Testis (tissue), 3 donors: ENCODE measurements around the gene ZBTB20. TPM values are rescaled to one million over a fixed set of nuclear protein-coding genes. Genes with fewer than 3 reads are reported as not detected.

Source experiments
- DNase-seq: peaks from one replicate; pipeline ENCODE4 v3.0.0-alpha.2; 2019
- H3K27ac ChIP-seq, 2 donors: fragments of 200-600 bp; sonication (generic); one replicate each; pipeline ENCODE4 v1.5.1; 2019
- H3K27me3 ChIP-seq: fragments of 200-600 bp; sonication (generic); one replicate; pipeline ENCODE4 v1.5.1; 2019
- H3K36me3 ChIP-seq: fragments of 200-600 bp; sonication (generic); one replicate; pipeline ENCODE4 v1.5.1; 2017; ENCODE audit warnings: low read depth; ENCODE audit errors: missing control alignments
- H3K4me1 ChIP-seq: fragments of 200-600 bp; sonication (generic); one replicate; pipeline ENCODE4 v1.5.1; 2019
- H3K4me3 ChIP-seq, 2 donors: fragments of 200-600 bp; sonication (generic); one replicate each; pipeline ENCODE4 v1.5.1; 2017 to 2019
- H3K9me3 ChIP-seq: fragments of 200-600 bp; sonication (generic); one replicate; pipeline ENCODE4 v1.5.1; 2017
- POLR2A ChIP-seq: fragments of 450-650 bp; IDR thresholded peaks from one replicate; pipeline ENCODE4 v1.6.1; 2017; ENCODE audit warnings: antibody characterized with exemption, mild to moderate bottlenecking, moderate library complexity
- WGBS, 2 donors: methylation state at CpG; one replicate each; pipeline ENCODE4 v1.1.5; 2018; 5-methylcytosine and 5-hydroxymethylcytosine counted together
- intact Hi-C: fragments of 100-400 bp; cut with DNase I; formaldehyde crosslinking; loops from one replicate; pipeline ENCODE4 v1.15.1; 2023; ENCODE audit warnings: low total_unique reads
- polyA plus RNA-seq: library from polyadenylated mRNA; stranded (reverse); fragments of 350-450 nt; fragmentation: Illumina TruSeq; extraction: RNeasy Lipid Tissue Mini Kit (QIAGEN cat#74804); gene quantifications from one replicate; pipeline ENCODE4 v1.2.3, GENCODE V29; 2014; ENCODE audit warnings: low read depth, low replicate concordance; ENCODE audit not compliant: insufficient read depth
- total RNA-seq, 2 donors: library from RNA; depleted of rRNA; stranded (reverse); fragments of >200 nt; gene quantifications; one replicate each; pipeline ENCODE4 v1.2.3, GENCODE V29; 2016
- TF ChIP-seq, protein P1 (sequence below), 3 experiments: fragments of 450-650 bp in 2 of 3; fragments of 200-600 bp in 1 of 3; sonication (generic) in 1 of 3; IDR thresholded peaks; one replicate each; pipeline ENCODE4 v1.5.1; 2016 to 2019; ENCODE audit warnings: antibody characterized with exemption in 3 of 3, mild to moderate bottlenecking in 2 of 3, moderate library complexity in 1 of 3

The ZBTB20 gene
- total and polyA plus RNA-seq, 3 donors from 2014 or later, result 36.8 to 179 (median 126) TPM

DNA sequence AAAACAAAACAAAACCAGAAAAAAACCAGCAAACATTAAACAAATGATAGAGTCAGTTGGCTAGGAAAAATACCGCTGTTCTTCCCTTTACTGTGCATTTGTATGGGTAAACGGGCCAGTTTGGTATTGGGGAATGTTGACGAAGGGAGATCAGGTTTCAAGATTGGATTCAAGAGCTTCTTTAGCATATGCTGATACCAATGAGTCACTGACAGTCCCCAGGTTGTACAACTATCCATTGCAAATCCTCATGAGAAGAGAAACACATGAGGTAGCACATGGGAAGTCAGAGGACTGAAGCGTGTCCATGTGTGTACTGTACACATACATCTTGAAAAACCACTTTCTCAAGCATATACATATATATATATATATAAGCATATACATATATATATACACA, 827.6 kb downstream of the ZBTB20 start:
- TF ChIP-seq, protein P1, sequence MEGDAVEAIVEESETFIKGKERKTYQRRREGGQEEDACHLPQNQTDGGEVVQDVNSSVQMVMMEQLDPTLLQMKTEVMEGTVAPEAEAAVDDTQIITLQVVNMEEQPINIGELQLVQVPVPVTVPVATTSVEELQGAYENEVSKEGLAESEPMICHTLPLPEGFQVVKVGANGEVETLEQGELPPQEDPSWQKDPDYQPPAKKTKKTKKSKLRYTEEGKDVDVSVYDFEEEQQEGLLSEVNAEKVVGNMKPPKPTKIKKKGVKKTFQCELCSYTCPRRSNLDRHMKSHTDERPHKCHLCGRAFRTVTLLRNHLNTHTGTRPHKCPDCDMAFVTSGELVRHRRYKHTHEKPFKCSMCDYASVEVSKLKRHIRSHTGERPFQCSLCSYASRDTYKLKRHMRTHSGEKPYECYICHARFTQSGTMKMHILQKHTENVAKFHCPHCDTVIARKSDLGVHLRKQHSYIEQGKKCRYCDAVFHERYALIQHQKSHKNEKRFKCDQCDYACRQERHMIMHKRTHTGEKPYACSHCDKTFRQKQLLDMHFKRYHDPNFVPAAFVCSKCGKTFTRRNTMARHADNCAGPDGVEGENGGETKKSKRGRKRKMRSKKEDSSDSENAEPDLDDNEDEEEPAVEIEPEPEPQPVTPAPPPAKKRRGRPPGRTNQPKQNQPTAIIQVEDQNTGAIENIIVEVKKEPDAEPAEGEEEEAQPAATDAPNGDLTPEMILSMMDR (IDR thresholded peaks at IDR 0.05), result no peak
- TF ChIP-seq POLR2A, result no peak
- 85 to 88% methylated on average over 4 of the region's 4 CpGs for WGBS, 2 donors
- H3K36me3 ChIP-seq, result no peaks in the 10 kb centered on the region

DNA sequence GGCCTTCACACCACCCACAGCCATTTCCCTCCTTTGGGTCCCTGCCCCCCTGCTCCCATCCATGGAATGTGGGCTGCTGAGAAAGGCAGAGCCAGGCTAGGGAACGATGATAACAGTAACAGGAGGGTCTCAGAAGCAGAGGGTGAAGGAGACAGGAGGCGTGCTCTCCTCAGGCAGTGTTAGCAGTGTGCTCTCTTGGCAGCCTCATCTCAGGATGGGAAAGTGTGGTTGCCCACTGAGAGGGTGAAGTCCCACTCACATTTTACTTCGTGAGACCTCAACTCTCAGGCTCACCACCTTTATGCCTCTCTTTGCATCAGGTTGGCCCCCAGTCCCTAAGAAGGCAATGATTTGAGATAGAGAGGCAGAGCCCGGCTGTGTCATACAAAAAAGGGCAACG, 828.8 kb downstream of the ZBTB20 start:
- TF ChIP-seq, protein P1 (IDR thresholded peaks at IDR 0.05), result no peak
- TF ChIP-seq POLR2A, result no peak
- intact Hi-C loops, result no loop called here
- Histone ChIP-seq H3K27me3 (no peaks in the 10 kb centered on the region), H3K27ac (no peak overlapping the region), H3K9me3 (no peaks in the 10 kb centered on the region), H3K36me3 (no peaks in the 10 kb centered on the region), H3K4me1 (no peaks in the 10 kb centered on the region), H3K4me3 (no peak overlapping the region)
- DNase-seq, result no peak
- WGBS, 2 donors, result 93 to 94% methylated on average over 5 of the region's 5 CpGs

More for the DNA sequence above, 827.6 kb downstream of the ZBTB20 start:
- no peak for DNase-seq
- Histone ChIP-seq H3K27ac (no peak overlapping the region), H3K27me3 (no peaks in the 10 kb centered on the region), H3K9me3 (no peaks in the 10 kb centered on the region), H3K4me3 (no peak overlapping the region), H3K4me1 (no peaks in the 10 kb centered on the region)
- intact Hi-C loops, result no loop called here

DNA sequence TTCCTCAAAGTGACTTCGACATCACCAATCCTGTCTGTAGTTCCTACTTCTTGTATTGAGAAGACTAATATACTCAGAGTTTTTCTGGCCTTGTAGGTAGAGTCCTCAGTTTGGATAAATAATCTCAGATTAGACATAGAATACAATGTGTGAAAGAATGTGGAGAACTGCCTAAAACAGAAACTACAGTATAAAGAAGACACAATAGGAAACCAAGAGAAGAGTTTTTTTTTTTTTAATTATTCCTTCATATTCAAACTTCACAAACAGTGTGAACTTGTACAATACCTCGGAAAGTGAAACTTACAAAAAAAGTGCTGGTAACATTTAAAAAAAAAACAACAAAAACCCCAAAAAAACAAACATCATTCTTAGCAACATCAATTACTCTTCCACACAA, 832.8 kb downstream of the ZBTB20 start:
- H3K27me3 ChIP-seq, result no peaks in the 10 kb centered on the region
- no peak overlapping the region for H3K4me3 ChIP-seq
- intact Hi-C loops, result no loop called here
- DNase-seq, result no peak
- no peak for TF ChIP-seq POLR2A
- TF ChIP-seq, protein P1 (IDR thresholded peaks at IDR 0.05), result no peak
- H3K4me1 ChIP-seq, result no peaks in the 10 kb centered on the region
- H3K36me3 ChIP-seq, result no peaks in the 10 kb centered on the region
- no peaks in the 10 kb centered on the region for H3K9me3 ChIP-seq
- WGBS, 2 donors, result 91% methylated on average over 2 of the region's 2 CpGs
- H3K27ac ChIP-seq, result no peak overlapping the region

DNA sequence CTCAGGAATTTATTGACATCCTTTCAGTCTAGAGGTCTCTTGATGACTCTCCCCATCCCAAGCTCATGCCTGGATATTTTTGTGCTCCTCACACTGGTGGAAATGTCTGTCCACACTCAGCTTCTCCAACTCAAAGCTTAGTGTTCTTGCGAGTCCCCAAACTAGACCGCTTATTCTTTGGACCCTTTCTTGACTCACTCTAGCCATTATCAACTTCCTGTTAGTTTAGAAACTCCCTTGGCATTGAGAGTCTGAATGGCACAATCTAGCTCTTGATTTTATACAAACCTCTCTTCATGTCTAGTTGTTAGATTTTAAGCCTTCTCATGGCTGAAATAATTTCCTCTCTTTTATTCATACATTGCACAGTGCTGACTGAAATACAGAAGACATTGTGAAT, 833.7 kb downstream of the ZBTB20 start:
- 87 to 95% methylated on average over 2 of the region's 2 CpGs for WGBS, 2 donors
- H3K4me1 ChIP-seq, result no peaks in the 10 kb centered on the region
- H3K27me3 ChIP-seq, result no peaks in the 10 kb centered on the region
- no peak for TF ChIP-seq POLR2A
- TF ChIP-seq, protein P1 (IDR thresholded peaks at IDR 0.05), result no peak
- no peak overlapping the region for H3K27ac ChIP-seq
- intact Hi-C loops, result no loop called here
- DNase-seq, result no peak
- no peak overlapping the region for H3K4me3 ChIP-seq
- H3K9me3 ChIP-seq, result no peaks in the 10 kb centered on the region
- H3K36me3 ChIP-seq, result no peaks in the 10 kb centered on the region

DNA sequence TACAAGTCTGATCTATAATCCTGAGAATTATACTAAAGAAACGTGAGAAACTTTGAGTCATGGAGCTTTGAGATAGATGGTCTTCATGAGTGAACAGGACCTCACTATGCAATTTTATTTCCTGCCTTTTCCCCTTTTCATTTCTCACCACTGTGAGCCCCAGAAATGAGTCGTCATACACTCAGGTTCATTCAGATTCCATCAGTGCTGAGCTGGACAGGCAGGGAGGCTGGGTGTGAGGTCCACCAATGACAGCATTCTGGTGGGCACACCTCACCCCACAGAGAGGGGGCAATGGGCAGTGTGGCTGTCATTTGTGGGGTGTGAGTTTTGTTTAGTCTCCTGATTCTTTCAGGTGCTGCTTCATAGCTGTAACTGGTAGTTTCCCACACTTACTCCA, 836.4 kb downstream of the ZBTB20 start:
- intact Hi-C loops, result no loop called here
- H3K27ac ChIP-seq, result no peak overlapping the region
- DNase-seq, result no peak
- WGBS, 2 donors, result 79 to 82% methylated on average over 2 of the region's 2 CpGs
- no peaks in the 10 kb centered on the region for H3K9me3 ChIP-seq
- no peaks in the 10 kb centered on the region for H3K27me3 ChIP-seq
- TF ChIP-seq, protein P1 (IDR thresholded peaks at IDR 0.05), result no peak
- TF ChIP-seq POLR2A, result no peak
- no peaks in the 10 kb centered on the region for H3K36me3 ChIP-seq
- no peaks in the 10 kb centered on the region for H3K4me1 ChIP-seq
- H3K4me3 ChIP-seq, result no peak overlapping the region
